COLO829 (cell line): ENCODE results near the gene PACS1.

Source experiments
- DNase-seq: peaks from one replicate; pipeline ENCODE4 v3.0.0; 2012; ENCODE audit warnings: low spot score

Gene PACS1

GRCh38 chr11:66288671-66289547 lies 218.8 kb downstream of the PACS1 start, which contains the start of gene YIF1A:
TSS of gene YIF1A (minus strand) at chr11:66289143. CDS start at chr11:66288985, 158 bp downstream.
- DNase-seq: peak; percentile 100

GRCh38 chr11:66289548-66290329 lies 219.7 kb downstream of the PACS1 start:
- peak; percentile 76 for DNase-seq

GRCh38 chr11:66290330-66290621 lies 220.2 kb downstream of the PACS1 start:
- DNase-seq: no peak

GRCh38 chr11:66291303-66291705 lies 221.2 kb downstream of the PACS1 start:
- DNase-seq: no peak

- DNase-seq: no peak
Observed at GRCh38 chr11:66291706-66292542, 221.9 kb downstream of the PACS1 start, which contains the start of gene TMEM151A. TSS of gene TMEM151A (plus strand) at chr11:66291894. CDS start at chr11:66292014, 120 bp downstream.

- no peak for DNase-seq
Observed at GRCh38 chr11:66292543-66293332, 222.7 kb downstream of the PACS1 start.

- DNase-seq: no peak
Observed at GRCh38 chr11:66293352-66293751, 223.3 kb downstream of the PACS1 start.

GRCh38 chr11:66293777-66294625 lies 223.9 kb downstream of the PACS1 start:
- no peak for DNase-seq
